TTC549 (cell line): ENCODE data around the gene INHBC.
"Not testable (repeated sequence)": the region's sequence is repeated elsewhere in the genome, so short reads cannot be mapped to it uniquely, and the experiment has no call there.

ENCODE experiments used
- FAIRE-seq: peaks from 2 replicates; lab custom pipeline; 2012; peaks lifted over from hg19 to GRCh38; lab: Jason Lieb, UNC

Gene INHBC

DNA sequence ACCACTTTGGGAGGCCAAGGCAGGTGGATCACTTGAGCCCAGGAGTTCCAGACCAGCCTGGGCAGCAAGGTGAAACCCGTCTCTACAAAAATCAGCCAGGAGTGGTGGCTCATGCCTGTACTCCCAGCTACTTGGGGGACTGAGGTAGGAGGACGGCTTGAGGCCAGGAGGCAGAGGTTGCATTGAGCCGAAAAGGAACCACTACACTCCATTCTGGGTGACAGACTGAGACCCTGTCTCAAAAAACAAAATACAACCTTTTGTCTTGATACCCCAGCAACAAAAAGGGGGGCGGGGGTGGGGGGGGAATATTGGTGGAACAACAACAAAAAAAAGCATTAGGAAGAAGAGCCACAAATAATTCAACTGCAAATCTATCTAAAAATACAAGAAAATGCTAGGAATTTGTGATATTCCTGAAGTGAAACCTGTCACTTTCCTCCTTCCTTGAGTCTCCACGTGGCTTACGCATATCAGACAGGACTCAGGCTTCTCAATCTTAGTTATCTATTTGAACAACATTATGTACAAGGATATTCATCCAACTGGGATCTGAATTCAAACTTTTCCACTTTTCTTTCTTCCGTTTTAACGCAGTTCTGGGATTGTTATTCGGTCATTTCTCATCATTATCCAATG is 5.0 kb upstream of the INHBC start:
- no peak for FAIRE-seq

GRCh38 chr12:57430112-57430930 is 4.3 kb upstream of the INHBC start:
- no peak for FAIRE-seq

GRCh38 chr12:57430931-57431566 is 3.5 kb upstream of the INHBC start, which contains the start of gene R3HDM2:
Gene R3HDM2 (minus strand): TSS chr12:57431043. CDS start chr12:57310428, 120,615 bp downstream.
- no peak for FAIRE-seq

DNA sequence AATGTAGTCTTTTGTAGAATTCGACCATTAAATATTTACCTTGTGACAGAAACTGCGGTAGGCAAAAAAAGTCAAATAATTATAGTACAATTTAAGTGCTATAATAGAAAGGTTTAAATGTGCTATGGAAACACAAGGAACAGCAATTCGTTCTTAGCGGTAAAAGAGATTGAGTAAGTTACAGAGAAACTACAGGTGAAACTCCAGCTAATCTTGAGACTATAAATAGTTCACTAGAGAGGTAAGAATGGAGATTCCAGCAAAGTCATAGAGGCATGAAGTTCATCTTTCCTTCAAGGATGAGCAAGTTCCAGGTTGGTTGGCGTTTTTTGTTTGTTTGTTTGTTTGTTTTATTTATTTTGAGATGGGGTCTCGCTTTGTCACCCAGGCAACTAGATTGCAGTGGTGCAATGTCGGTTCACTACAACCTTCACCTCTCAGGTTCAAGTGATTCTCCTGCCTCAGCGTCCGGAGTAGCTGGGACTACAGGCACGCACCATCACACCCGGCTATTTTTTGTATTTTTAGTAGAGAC is 2.9 kb upstream of the INHBC start:
- no peak for FAIRE-seq

GRCh38 chr12:57433370-57433769 is 1.2 kb upstream of the INHBC start:
- FAIRE-seq, result no peak

GRCh38 chr12:57435293-57435692 is 709 bp downstream of the INHBC start:
- no peak for FAIRE-seq

DNA sequence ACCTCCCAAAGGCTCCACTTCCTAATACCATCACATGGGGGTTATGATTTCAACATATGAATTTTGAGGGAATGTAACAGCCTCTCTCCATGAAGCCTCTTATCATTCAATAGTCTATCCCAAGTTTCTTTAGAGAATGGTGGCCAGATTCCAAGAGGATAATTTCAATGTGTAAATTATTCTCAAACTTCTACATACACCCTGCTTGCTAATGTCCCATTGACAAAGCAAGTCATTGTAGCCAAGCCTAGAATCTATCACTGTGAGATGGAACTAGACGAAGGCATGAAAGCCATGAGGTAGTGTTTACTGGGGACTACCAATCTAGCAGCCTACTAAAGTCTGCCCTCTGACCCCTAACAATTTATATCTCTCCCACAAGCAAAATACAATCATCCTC is 3.8 kb downstream of the INHBC start:
- FAIRE-seq, result no peak

DNA sequence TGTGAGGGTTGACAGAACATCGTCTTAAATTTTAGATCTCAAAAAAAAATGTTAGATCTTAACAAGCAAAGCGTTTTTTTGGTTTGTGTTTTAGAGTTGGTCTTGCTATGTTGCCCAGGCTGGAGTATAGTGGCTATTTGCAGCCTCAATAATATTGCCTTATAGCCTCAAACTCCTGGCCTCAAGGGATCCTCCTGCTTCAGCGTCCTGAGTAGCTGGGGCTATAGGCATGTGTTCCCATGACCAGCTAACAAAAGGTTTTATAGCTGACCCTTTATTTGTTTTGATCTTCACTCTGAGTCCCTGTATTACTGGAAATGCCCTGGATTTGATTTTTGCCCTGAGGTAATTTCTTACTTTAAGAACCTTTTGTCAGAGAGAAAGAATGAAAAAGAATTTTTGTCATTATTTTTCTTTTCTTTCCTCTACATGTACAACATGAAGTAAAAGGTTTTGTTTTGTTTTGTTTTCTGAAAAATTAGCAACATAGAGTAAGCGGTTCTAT is 5.2 kb downstream of the INHBC start:
- FAIRE-seq, result no peak

GRCh38 chr12:57441393-57441792 is 6.8 kb downstream of the INHBC start:
- FAIRE-seq, result not testable (repeated sequence)

DNA sequence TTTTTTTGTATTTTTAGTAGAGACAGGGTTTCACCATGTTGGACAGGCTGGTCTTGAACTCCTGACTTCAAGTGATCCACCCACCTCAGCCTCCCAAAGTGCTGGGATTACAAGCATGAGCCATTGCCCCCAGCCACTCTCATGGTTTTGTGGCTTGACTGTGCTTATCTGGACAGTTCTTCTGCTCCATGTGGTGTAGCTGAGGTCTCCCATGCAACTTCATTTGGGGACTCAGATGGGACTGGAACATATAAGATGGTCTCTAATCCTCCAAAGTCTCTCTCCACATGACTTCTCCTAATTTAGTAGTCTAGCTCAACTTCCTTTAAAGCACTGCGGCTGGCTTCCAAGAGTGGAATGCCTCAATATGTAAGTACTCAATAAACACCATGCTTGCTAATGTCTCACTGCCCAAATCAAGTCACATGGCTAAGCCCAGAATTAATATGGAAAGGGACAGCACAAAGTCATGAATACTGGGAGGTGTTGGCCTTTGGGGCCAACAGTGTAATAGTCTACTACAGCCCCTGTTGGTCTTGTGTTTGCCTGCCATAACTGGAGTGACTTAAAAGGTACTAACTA is 7.4 kb downstream of the INHBC start:
- no peak for FAIRE-seq

- not testable (repeated sequence) for FAIRE-seq
Measured at GRCh38 chr12:57444337-57444736, 9.8 kb downstream of the INHBC start.

- no peak for FAIRE-seq
Measured at GRCh38 chr12:57444744-57445143, 10.2 kb downstream of the INHBC start.

GRCh38 chr12:57446292-57446960 is 11.8 kb downstream of the INHBC start:
- FAIRE-seq, result no peak

- FAIRE-seq, result no peak
Measured at GRCh38 chr12:57448669-57449068, 14.1 kb downstream of the INHBC start.

DNA sequence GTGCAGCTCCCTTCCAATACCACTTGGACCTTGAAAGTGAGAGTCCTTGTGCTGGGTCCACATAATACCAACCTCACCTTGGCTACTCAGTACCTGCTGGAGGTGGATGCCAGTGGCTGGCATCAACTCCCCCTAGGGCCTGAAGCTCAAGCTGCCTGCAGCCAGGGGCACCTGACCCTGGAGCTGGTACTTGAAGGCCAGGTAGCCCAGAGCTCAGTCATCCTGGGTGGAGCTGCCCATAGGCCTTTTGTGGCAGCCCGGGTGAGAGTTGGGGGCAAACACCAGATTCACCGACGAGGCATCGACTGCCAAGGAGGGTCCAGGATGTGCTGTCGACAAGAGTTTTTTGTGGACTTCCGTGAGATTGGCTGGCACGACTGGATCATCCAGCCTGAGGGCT is 14.8 kb downstream of the INHBC start:
- no peak for FAIRE-seq

GRCh38 chr12:57450057-57450456 is 15.5 kb downstream of the INHBC start:
- no peak for FAIRE-seq

- FAIRE-seq, result no peak
Measured at GRCh38 chr12:57451233-57451778, 16.7 kb downstream of the INHBC start.

GRCh38 chr12:57452181-57452936 is 17.8 kb downstream of the INHBC start:
- FAIRE-seq, result no peak

- no peak for FAIRE-seq
Measured at GRCh38 chr12:57452937-57453509, 18.4 kb downstream of the INHBC start.

DNA sequence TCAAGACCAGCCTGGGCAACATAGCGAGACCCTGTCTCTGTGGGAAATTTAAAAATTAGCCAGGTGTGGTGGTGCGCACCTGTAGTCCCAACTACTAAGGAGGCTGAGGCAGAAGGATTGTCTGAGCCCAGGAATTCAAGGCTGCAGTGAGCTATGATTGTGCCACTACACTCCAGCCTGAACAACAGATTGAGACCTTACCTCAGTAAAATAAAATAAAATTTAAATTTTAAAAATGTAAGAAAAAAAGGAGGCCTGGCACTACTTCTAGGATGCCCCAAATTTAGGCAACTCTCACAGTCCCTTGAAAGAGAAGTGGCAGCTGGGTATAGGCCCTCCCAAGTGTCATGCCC is 19.6 kb downstream of the INHBC start:
- no peak for FAIRE-seq
